Measurements from ENCODE around the gene CD82. TPM values are rescaled to one million over a fixed set of nuclear protein-coding genes. Genes with fewer than 3 reads are reported as not detected.

The CD82 gene
- total RNA-seq, 1 donor from 2014 or later: 34.3 TPM

GRCh38 chr11:44618561-44619425, 53.3 kb downstream of the CD82 start:
- DNase-seq: no peak

- no peak for DNase-seq
Observed at GRCh38 chr11:44620328-44620725, 54.9 kb downstream of the CD82 start.

DNA sequence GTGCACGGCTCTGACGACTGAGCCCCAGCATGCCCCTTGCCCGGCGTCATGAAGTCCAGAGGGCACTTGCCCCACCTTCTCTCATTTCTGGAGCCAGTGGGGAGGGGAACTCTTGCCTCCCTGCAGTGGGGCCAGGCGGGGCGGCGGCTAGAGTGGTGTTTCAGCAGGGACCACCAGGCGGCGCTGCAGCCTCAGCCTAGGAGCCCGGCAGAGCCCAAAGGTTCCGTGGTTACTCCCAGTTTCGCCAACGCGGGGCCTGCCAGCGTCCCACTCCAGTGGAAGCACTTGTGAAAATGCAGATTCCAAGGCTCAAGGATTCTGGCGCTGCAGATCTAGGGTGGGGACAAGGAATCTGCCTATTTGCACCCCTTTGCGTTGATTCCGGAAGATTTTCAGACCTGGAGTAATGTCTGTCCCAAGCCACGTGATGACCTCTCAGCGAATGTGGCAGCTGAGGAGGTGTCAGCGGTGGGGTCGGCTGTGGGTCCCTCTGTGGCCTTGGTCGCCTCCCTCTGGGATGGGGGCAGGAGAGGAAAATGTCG, 55.7 kb downstream of the CD82 start:
- DNase-seq: peak; percentile 35

DNA sequence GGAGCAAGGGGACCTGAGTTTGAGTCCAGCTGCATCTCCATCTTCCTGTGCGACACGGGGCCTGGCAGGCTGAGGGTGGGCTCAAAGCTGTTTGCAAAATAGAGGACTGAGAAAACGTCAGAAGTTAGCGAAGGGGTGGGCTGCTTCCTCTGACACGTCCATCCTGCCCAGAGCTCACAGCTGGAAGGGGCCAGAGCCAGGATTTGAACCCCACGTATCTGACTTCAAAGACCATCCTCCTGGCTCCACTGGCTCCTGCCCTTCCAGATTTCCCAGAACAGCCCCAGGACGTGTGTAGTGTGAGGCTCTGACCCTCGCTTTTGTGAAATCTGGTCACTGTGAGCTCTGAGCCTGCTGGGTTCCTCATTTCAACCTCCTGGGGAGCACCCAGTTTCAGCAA, 56.3 kb downstream of the CD82 start:
- DNase-seq: no peak

- no peak for DNase-seq
Observed at GRCh38 chr11:44622190-44622650, 56.8 kb downstream of the CD82 start.

DNA sequence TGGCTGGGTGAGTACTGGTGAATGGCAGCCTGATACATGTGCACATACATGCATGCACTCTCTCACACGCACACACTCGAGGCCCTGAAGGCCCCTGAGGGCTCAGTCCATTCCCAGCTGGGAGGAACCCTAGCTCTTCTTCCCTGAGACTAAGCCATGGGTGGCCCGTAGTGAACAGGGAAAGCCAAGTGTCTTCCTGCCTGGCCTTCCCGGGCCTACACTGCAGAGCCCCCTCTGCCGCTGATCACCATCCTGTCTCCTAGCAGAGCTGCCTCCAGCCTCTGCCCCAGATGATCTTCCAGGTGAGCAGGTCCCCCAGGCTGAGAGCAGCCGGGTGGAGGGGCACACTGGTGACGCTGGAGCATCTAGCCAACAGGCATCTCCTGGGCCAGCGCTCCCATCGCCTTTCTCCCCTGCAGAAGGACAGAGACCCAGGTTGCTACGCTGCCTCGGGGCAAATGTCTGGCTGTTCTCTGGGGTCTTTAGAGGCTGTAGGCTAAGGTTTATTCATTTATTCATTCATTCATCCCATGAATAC, 57.3 kb downstream of the CD82 start:
- no peak for DNase-seq

DNA sequence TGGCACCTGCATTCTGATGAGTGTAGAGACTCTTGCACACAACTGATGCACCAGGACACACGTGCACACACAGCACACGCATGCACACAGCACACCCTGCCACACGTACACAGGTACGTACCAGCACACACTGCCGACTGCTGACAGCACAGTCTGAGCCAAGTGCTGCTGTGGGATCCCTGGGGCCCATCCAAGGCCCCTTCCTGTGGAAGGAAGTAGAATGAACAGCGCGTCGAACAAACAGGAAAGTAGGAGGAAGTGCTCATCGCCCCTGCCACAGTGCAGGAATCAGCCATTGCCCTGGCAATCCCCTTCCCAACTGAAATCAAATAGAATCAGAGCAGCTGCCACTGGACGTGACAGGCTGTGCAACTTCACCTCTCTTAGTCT, 57.9 kb downstream of the CD82 start:
- no peak for DNase-seq

DNA sequence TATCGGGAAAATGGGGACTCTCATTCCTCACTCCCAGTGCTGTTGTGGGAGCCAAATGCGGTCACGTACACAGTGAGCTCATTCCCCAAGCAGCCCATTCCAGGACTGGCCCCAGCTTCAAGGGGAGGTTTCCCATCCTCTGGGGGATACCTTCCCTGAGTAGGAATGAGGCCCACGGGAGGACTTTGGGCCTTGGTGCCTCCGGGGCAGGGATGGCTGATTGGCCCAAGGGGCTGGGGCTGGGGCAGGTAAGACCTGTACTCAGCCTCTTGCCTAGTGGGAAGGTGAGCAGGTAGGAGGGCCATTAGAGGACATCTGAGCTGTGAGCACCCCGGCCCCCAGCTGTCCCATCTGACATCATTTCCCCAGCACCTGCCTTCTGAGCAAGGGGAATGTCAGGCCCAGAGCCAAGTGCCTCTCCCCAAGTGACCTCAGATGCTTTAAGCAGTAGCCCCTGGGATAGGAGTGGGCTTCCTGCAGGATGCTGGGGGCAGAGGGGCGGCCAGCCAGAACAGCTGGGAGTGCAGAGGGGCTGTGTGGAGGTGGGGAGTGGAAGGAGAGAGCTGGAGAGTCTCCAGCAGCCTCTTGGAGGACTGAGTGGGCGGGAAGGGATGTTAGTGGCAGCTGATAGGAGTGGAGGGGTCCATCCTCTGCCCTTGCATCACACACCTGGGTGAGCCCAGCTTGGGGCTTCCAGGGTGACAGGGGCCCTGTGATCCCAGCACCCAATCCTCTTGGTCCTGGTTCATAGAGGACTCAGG, 58.4 kb downstream of the CD82 start:
- no peak for DNase-seq

DNA sequence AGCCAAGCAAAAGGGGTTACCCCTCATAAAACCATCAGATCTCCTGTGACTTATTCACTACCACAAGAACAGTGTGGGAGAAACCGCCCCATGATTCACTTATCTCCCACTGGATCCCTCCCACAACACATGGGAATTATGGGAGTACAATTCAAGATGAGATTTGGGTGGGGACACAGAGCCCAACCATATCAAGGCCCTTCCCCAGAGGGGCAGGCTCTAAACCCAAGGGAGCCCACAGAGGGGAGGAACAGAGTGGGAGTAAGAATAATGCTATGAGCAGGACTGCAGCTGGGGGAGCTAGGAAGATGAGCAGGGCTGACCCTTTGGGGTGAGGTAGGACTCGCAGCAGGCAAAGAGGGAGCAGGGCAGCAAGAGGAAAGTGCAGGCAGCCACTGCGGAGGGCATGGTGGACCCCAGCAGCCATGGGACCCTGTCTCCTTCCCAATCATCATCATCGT, 59.3 kb downstream of the CD82 start:
- DNase-seq: no peak

GRCh38 chr11:44625759-44626523, 60.5 kb downstream of the CD82 start:
- no peak for DNase-seq

- DNase-seq: no peak
Observed at GRCh38 chr11:44626645-44627044, 61.2 kb downstream of the CD82 start.

DNA sequence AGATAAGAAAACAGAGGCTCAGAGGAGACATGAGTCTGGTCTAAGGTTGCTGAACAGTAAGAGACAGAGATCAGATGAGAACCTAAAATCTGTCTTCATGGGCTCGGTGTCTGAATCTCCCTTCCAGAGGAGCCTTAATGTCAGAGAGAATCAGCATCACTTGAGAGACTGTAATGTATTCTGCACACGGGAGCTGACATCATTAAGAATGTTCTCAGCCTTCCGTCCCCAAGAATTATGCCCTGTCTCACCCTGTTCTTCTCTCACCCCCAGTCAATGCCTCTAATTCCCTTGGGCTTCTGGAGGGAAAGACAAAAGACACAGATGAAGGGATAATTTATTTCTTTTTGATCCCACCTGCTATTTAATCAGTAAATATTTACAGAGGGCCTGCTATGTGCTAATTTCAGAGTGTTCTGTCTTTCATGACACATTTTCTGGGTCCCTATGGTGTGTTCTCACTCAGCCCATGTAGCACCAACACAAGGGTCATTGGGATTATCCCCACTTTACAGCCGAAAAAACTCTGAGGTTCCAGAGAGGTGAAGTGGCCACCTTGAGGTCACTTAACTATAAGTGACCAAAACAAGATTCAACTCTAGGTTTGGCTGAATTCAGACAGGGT, 61.8 kb downstream of the CD82 start:
- DNase-seq: no peak

GRCh38 chr11:44627911-44628729, 62.7 kb downstream of the CD82 start:
- no peak for DNase-seq

DNA sequence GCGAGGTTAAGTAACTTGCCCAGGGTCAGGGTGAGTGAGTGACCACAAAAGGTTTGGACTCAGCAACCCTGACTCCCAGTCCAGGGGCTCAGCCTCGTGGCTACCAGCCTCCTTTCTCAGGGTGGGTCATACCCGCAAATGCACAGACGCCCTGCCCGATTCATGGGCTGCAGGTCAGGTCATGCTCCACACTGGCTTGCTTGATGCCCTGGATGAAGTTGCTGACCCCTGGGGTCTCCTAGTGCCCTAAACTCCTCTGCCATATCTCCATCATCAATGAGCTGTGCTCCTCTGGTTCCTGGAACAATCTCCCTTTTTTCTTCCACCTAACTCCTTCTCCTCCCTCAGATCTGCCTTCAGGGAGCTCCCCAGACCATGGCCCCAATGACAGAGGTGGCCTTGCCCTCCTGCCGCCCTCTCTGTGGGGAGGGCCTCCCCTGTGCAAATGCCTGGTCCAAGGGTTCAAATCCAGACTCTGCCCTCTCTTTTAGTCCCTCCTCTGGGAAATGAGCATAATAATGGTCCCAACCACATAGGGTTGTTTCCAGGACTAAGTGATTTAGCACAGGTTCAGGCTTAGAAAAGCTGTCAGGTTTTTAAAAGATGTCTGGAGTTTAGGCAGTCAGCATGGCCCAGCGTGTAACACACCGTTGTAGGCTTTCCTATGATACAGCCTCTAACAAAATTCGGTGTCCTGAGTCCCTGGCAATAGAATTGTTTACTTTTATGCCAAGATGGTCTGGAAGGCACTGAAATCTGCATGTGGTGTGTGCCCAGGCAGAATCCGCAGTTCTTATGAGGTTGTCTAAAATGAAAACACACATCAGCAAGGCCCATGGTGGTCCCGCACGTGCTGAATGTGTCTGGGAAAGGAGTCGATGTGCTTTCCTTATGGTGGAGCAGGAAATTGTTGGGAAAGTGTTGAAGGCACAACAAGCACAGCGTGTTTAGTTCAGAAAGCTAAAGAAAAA, 63.6 kb downstream of the CD82 start:
- no peak for DNase-seq

DNA sequence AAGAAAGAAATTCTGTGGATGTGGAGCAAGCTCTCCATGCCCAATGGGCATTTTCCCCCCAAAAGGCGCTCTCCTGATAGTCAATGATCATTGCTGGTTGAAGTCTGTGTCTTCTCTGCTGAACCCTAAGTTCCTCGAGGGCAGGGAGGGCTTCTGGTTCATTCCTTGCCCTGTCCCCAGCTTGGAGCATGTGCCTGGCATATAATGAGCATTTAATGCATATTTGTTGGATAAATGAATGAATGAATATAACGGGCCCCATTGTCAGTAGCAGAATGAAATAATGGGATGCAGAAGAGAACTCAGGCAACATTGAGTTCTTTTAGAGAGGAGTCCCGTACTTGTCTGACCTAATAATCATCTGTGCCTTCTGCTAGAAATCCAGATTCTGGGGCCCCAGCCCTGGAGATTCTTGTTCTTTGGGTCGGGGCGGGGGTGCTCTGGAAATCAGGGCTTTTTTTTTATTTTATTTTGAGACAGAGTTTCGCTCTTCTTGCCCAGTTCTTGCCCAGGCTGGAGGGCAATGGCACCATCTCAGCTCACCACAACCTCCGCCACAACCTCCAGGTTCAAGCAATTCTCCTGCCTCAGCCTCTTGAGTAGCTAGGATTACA, 64.4 kb downstream of the CD82 start:
- DNase-seq: no peak

GRCh38 chr11:44630511-44631210, 65.2 kb downstream of the CD82 start:
- no peak for DNase-seq

DNA sequence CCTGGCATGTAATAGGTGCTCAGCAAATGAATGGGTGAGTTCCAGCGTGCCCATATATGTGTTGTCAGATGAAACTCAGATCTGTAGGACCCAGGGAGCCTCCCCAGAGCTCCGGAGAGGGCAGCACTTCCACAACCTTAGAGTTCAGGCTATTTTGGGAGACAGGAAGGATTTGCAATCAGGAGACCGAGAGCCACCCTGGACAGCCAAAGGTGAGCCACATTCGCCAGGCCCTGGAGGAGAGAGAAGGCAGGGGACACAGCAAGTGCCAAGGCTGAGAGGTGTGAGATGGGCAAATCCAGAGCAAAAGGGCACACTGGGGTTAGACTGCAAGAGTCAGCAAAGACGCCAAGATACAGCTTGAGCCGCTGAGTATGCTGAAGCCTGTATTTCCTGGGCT, 66.4 kb downstream of the CD82 start:
- DNase-seq: no peak

DNA sequence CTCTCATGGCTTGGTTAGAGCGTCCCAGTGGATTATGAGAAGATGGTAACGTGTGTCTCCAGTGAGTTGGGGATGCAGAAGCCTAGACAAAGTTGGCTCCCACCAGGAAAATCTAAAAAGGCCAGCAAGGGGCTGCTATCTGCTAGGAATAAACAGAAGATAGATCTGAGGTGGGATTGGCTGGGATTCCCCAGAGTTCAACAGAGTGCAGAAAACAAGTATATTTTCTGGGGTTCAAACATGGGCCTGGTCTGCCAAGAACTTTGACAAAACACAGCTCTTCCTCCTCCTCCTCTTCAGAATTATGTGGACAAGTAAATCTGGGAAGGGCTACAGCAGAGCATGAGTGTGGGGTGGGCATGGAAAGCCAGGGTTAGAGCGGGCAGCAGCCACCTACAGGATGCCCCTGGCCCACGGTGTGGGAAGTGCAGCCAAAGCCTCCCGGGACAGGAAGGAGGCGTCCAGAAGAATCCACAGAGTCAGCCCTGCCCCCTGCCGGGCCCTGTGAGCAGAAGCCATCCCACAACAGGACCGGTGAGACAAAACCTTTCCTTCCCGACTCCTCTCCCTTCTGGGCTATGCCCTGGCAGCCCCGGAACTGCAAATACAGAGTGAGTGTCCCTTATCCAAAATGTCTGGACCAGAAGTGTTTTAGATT, 67.1 kb downstream of the CD82 start:
- DNase-seq: no peak

Measured in skin of body (tissue), 2 donors.